Epidermal melanocyte (primary cell): ENCODE measurements around the gene TRABD2B.

Source experiments
- DNase-seq: peaks from one replicate; pipeline ENCODE4 v3.0.0; 2011; ENCODE audit warnings: low spot score; ENCODE audit not compliant: insufficient read length

The TRABD2B gene

GRCh38 chr1:47779613-47780012 is 217.6 kb downstream of the TRABD2B start:
- no peak for DNase-seq

- no peak for DNase-seq
Measured at GRCh38 chr1:47778280-47778679, 218.9 kb downstream of the TRABD2B start.

- DNase-seq: no peak
Measured at GRCh38 chr1:47777322-47777721, 219.9 kb downstream of the TRABD2B start.

- DNase-seq: no peak
Measured at GRCh38 chr1:47776667-47777131, 220.5 kb downstream of the TRABD2B start.

GRCh38 chr1:47774986-47775834 is 222.0 kb downstream of the TRABD2B start:
- no peak for DNase-seq

- no peak for DNase-seq
Measured at GRCh38 chr1:47772960-47773682, 224.1 kb downstream of the TRABD2B start.

- no peak for DNase-seq
Measured at GRCh38 chr1:47772281-47772680, 224.9 kb downstream of the TRABD2B start.

GRCh38 chr1:47771751-47772150 is 225.4 kb downstream of the TRABD2B start:
- DNase-seq: no peak

GRCh38 chr1:47769983-47770382 is 227.2 kb downstream of the TRABD2B start:
- no peak for DNase-seq

GRCh38 chr1:47769295-47769694 is 227.9 kb downstream of the TRABD2B start:
- no peak for DNase-seq

- DNase-seq: no peak
Measured at GRCh38 chr1:47767741-47768100, 229.5 kb downstream of the TRABD2B start.

- DNase-seq: no peak
Measured at GRCh38 chr1:47766832-47767740, 230.1 kb downstream of the TRABD2B start.

- DNase-seq: no peak
Measured at GRCh38 chr1:47765742-47766485, 231.3 kb downstream of the TRABD2B start.

- DNase-seq: no peak
Measured at GRCh38 chr1:47765236-47765635, 231.9 kb downstream of the TRABD2B start.

- DNase-seq: no peak
Measured at GRCh38 chr1:47764461-47765046, 232.6 kb downstream of the TRABD2B start.

GRCh38 chr1:47763591-47764171 is 233.5 kb downstream of the TRABD2B start:
- DNase-seq: no peak

- no peak for DNase-seq
Measured at GRCh38 chr1:47761974-47762373, 235.2 kb downstream of the TRABD2B start.

GRCh38 chr1:47761201-47761930 is 235.8 kb downstream of the TRABD2B start:
- no peak for DNase-seq

GRCh38 chr1:47759936-47760629 is 237.1 kb downstream of the TRABD2B start:
- DNase-seq: no peak
